GM12801 (cell line): ENCODE data around the gene TSC22D4.

Experiments
- CTCF ChIP-seq: IDR thresholded peaks from one replicate; pipeline ENCODE4 v1.5.1; 2011; ENCODE audit warnings: control low read depth; ENCODE audit not compliant: insufficient read length; ENCODE audit errors: extremely low read depth

Gene TSC22D4

DNA sequence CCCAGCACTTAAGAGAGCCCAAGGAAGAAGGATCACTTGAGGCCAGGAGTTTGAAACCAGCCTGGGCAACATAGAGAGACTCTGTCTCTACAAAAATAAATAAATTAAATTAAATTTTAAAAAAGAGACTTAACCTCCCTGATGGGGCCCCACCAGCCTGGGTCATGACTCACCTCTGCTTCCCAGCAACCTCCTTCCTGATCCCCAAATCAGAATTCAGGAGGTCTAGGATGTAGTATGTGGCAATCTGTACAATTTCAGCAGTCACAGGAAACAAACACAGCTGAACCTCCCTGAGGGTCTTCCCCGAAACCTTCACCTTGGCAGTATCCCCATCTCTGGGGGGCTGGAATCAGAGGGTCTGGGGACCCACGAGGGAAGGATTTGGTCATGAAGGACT, 33.0 kb downstream of the TSC22D4 start:
- no peak for TF ChIP-seq CTCF

GRCh38 chr7:100444311-100445278, 34.4 kb downstream of the TSC22D4 start:
- TF ChIP-seq CTCF = no peak

DNA sequence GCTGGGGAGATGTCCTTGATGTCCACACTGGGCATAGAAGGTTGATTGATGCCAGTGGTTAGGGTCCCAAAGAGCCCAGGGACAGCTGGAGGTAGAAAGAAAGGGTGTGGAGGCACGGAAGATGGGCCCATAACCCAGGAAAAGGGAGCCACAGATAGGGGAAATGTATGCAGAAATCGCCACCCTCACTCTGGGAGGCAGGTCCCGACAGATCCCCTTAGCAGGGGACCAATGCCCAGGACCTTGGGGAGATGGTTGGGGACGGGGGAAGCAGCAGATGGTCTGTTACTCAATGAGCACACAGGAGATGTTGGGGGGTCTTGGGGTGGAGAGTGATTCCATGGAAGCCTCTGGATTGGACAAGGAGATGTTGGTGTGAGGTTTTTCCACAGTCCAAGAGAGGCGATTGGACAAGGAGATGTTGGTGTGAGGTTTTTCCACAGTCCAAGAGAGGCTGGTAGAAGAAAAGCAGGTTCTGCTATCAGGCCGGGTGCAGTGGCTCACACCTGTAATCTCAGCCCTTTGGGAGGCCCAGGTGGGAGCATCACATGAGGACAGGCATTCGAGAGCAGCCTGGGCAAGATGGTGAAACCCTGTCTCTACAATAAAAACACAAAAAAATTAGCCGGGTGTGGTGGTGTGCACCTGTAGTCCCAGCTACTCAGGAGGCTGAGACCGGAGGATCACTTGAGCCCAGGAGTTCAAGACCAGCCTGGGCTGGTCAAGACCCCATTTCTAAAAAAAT, 35.7 kb downstream of the TSC22D4 start:
- TF ChIP-seq CTCF = no peak

DNA sequence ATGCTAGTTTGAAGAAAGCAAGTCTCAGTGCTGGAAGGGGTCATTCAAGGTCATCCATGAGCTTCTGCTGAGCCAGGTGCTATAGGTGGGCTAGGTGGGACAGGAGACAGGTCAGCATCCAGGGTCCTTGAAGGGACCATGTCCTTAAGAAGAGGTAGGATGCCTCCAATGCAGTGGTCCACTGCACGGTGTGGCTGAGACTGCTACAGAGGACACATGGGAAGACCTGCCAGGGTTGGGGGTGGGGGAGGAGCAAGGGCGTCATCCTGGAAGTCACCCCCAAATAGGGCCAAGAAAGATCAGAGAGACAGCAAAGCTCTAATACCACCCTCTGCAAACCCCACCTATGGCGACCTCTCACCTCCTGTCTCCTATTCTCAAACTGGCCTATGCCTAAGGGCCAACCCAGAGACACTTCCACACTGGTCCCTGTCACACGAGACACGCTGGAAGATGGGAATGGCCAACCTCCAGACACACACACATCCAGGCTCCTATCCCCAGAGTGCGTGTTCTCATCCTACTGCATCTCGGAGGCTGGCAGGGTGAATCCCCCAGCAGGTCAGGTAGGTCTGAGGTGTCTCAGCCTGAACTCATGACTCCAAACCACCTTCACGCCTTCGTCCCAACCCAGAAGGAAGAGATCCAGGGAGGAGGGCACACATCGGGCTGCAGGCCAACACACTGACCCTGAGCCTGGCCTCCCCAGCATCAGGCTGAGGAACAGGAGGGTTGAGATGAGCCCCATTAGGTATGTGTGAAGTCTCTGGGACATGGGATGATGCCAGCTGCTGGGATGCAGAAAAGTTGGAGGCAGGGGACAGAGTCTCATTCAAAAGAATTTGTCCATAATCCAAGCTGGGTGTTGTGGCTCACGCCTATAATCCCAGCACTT, 37.1 kb downstream of the TSC22D4 start:
- TF ChIP-seq CTCF = no peak

GRCh38 chr7:100438172-100438571, 40.8 kb downstream of the TSC22D4 start:
- TF ChIP-seq CTCF = no peak

- no peak for TF ChIP-seq CTCF
Measured at GRCh38 chr7:100437150-100438100, 41.6 kb downstream of the TSC22D4 start.
